Calu3 (cell line): ENCODE data around the gene KCNJ15. TPM values are rescaled to one million over a fixed set of nuclear protein-coding genes. Genes with fewer than 3 reads are reported as not detected.

Source experiments
- BruUV-seq: library from RNA; stranded (reverse); fragments of 400-500 nt; replicated peaks from 2 replicates; lab custom pipeline; 2021; lab: Mats Ljungman, UMichigan
- CTCF ChIA-PET: fragments of 300-600 bp; sonication (Branson Sonifier 250); formaldehyde crosslinking; loops from one replicate; lab custom pipeline; 2022; ENCODE audit warnings: antibody characterized with exemption; lab: Charles Lee
- DNase-seq: peaks from one replicate; pipeline ENCODE4 v3.0.0; 2022
- H3K27ac Mint-ChIP-seq: one replicate; pipeline ENCODE4 v1.8.0; 2022; ENCODE audit warnings: mixed read lengths; ENCODE audit not compliant: unreplicated experiment
- H3K27me3 Mint-ChIP-seq: one replicate; pipeline ENCODE4 v1.8.0; 2022; ENCODE audit warnings: mixed read lengths; ENCODE audit not compliant: unreplicated experiment
- H3K36me3 Mint-ChIP-seq: one replicate; pipeline ENCODE4 v1.8.0; 2022; ENCODE audit warnings: mild to moderate bottlenecking, moderate library complexity, mixed read lengths; ENCODE audit not compliant: insufficient read depth, unreplicated experiment
- H3K4me1 Mint-ChIP-seq: one replicate; pipeline ENCODE4 v1.8.0; 2022; ENCODE audit warnings: mild to moderate bottlenecking, low read depth, mixed read lengths; ENCODE audit not compliant: unreplicated experiment
- H3K4me3 Mint-ChIP-seq: one replicate; pipeline ENCODE4 v1.8.0; 2022; ENCODE audit warnings: mild to moderate bottlenecking, low read depth, moderate library complexity, mixed read lengths; ENCODE audit not compliant: unreplicated experiment
- H3K9me3 Mint-ChIP-seq: one replicate; pipeline ENCODE4 v1.8.0; 2022; ENCODE audit warnings: low read depth, mixed read lengths; ENCODE audit not compliant: unreplicated experiment
- intact Hi-C: fragments of 100-400 bp; cut with micrococcal nuclease; formaldehyde crosslinking; loops from one replicate; pipeline ENCODE4 v1.10.0; 2022; ENCODE audit not compliant: unreplicated experiment
- total RNA-seq: library from RNA; stranded (reverse); gene quantifications from 2 replicates; pipeline ENCODE4 v1.2.3, GENCODE V29; 2022
- TF ChIP-seq, protein P1 (sequence below): fragments of 200-600 bp; IDR thresholded peaks from one replicate; pipeline ENCODE4 v1.8.0; 2022; ENCODE audit warnings: antibody characterized with exemption; ENCODE audit not compliant: unreplicated experiment

The KCNJ15 gene
- total RNA-seq, 1 experiment from 2014 or later, result 48.0 TPM

DNA sequence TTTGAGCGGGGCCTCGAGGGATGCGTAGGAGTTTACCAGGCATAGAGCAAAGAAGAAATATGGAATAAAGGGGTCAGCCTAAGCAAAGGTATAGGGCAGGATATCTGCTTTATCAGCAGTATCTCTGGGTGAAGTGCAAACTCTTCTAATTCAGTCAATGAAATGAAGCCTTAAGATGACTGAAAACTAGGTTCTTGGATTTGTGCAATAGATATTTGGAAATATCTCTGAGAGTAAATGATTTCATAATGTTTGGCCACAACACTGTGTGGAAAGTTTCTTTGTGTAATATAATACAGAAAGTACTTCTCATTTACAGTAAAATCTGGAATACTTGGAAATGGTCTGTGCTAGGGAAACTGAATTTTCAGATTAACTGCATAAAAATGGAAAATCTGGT, 26.1 kb downstream of the KCNJ15 start:
- BruUV-seq, result no TSS peak
- Mint-ChIP-seq H3K4me1 (peaks cover 28% of the 10 kb centered on the region), H3K4me3 (no peak overlapping the region), H3K36me3 (peaks cover 8% of the 10 kb centered on the region), H3K27ac (no peak overlapping the region), H3K27me3 (no peaks in the 10 kb centered on the region), H3K9me3 (peaks cover 3% of the 10 kb centered on the region)
- TF ChIP-seq, protein P1, sequence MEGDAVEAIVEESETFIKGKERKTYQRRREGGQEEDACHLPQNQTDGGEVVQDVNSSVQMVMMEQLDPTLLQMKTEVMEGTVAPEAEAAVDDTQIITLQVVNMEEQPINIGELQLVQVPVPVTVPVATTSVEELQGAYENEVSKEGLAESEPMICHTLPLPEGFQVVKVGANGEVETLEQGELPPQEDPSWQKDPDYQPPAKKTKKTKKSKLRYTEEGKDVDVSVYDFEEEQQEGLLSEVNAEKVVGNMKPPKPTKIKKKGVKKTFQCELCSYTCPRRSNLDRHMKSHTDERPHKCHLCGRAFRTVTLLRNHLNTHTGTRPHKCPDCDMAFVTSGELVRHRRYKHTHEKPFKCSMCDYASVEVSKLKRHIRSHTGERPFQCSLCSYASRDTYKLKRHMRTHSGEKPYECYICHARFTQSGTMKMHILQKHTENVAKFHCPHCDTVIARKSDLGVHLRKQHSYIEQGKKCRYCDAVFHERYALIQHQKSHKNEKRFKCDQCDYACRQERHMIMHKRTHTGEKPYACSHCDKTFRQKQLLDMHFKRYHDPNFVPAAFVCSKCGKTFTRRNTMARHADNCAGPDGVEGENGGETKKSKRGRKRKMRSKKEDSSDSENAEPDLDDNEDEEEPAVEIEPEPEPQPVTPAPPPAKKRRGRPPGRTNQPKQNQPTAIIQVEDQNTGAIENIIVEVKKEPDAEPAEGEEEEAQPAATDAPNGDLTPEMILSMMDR, result no peak
- CTCF ChIA-PET, result no interaction called here
- no peak for DNase-seq
- intact Hi-C loops, result no loop called here

DNA sequence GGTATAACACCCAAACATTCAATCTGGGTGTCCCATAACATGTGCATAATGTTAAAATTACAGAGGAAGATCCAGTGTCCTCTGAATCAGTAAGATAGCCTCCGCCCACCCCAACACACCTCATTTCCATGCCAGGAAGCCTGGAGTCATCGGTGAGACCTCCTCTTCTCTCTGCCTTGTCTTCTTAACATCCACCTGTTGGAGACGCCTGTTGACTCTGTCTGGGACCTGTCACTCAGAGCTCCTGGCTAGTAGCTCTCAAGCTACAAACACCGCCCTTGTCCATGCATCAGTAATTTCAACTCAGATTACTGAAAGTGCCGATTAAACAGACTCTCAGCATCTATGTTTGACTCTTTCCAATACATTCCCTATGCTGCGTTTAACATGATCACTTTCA, 27.4 kb downstream of the KCNJ15 start:
- no peak for DNase-seq
- Mint-ChIP-seq H3K36me3 (peaks cover 8% of the 10 kb centered on the region), H3K27me3 (no peaks in the 10 kb centered on the region), H3K4me3 (no peak overlapping the region), H3K27ac (no peak overlapping the region), H3K9me3 (no peaks in the 10 kb centered on the region), H3K4me1 (peaks cover 19% of the 10 kb centered on the region)
- TF ChIP-seq, protein P1, result no peak
- CTCF ChIA-PET, result no interaction called here
- no TSS peak for BruUV-seq
- intact Hi-C loops, result no loop called here

DNA sequence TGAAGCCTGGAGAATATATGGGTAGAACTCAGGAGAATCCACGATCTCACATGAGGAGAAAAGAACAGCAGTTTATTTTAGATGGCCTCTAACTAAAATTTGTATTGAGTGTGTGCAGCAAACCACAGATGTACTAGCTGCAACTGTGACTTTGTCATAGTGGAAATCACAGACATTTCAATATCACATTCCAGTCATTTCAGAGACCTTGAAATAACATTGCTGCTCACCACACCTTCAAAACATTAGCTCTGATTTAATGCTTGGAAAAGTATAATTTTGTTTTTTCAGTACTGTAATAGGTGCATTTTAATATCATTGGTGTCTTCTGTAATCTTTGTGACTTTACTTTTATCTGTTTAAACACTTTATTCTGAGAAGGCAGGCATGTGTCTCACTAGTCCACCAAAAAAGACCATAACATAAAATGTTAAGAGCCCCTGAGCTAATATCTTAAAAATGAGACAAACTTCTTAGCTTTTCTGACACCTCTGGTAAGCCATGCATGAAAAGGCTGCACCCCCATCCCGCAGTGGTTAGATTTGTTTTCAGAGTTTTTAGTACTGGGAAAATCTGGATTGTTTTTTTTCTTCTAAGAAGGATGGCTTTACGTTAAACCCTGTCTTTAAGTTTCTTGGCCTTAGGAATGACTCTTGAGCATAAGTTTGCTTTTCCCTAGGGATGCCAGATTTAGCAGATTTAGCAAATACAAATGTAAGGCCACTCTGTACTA, 30.1 kb downstream of the KCNJ15 start:
- no peak overlapping the region for H3K4me3 Mint-ChIP-seq
- no peaks in the 10 kb centered on the region for H3K27me3 Mint-ChIP-seq
- H3K36me3 Mint-ChIP-seq, result peaks cover 8% of the 10 kb centered on the region
- intact Hi-C loops, result no loop called here
- no peak overlapping the region for H3K27ac Mint-ChIP-seq
- peaks cover 18% of the 10 kb centered on the region for H3K4me1 Mint-ChIP-seq
- no peaks in the 10 kb centered on the region for H3K9me3 Mint-ChIP-seq
- DNase-seq, result no peak
- CTCF ChIA-PET, result no interaction called here
- TF ChIP-seq, protein P1, result no peak
- no TSS peak for BruUV-seq

DNA sequence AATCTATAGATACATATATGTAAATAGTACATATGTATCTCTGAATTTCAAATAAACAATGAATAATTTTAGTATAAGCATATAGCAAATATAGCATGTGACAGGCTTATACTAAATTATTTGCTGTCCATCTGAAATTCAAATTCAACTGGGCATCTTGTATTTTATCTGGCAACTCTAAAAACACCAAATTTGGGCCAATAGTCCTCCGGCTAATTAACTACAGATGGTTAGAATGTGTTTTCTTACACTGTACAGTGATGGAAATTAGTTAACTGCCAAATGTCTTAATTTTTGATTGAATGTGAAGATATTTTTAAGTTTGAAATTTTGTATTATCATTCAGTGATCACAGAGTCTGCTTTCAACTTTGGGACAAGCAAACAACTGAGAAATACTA, 30.7 kb downstream of the KCNJ15 start:
- peaks cover 18% of the 10 kb centered on the region for H3K4me1 Mint-ChIP-seq
- CTCF ChIA-PET, result no interaction called here
- no peaks in the 10 kb centered on the region for H3K9me3 Mint-ChIP-seq
- H3K4me3 Mint-ChIP-seq, result no peak overlapping the region
- no peak overlapping the region for H3K27ac Mint-ChIP-seq
- no peaks in the 10 kb centered on the region for H3K27me3 Mint-ChIP-seq
- intact Hi-C loops, result no loop called here
- no TSS peak for BruUV-seq
- TF ChIP-seq, protein P1, result no peak
- peaks cover 8% of the 10 kb centered on the region for H3K36me3 Mint-ChIP-seq
- DNase-seq, result no peak
